IMR-90 (cell line): ENCODE data around the gene IP6K1. TPM values are rescaled to one million over a fixed set of nuclear protein-coding genes. Genes with fewer than 3 reads are reported as not detected.

ENCODE experiments used
- ATAC-seq: fragments of 200-7000 bp; cut with Tn5 transposase; 2 replicates; pipeline ENCODE4 v1.9.1; 2020; ENCODE audit warnings: low read depth, mild to moderate bottlenecking, moderate library complexity
- BruUV-seq: library from RNA; stranded (reverse); fragments of 400-500 nt; replicated peaks from 2 replicates; lab custom pipeline; 2021; lab: Mats Ljungman, UMichigan
- CTCF ChIA-PET: fragments of 300-600 bp; formaldehyde crosslinking; extraction: SDS; loops from one replicate; lab custom pipeline; 2021; ENCODE audit warnings: antibody characterized with exemption; lab: Yijun Ruan, JAX
- POLR2A ChIA-PET: fragments of 300-600 bp; sonication (Branson Sonifier 250); formaldehyde crosslinking; loops from one replicate; lab custom pipeline; 2022; ENCODE audit warnings: antibody characterized with exemption; ENCODE audit not compliant: unreplicated experiment; lab: Charles Lee
- DNase-seq: peaks from one replicate; pipeline ENCODE4 v3.0.0; 2013
- H2AFZ ChIP-seq: replicated peaks from 2 replicates; pipeline ENCODE3; 2013; ENCODE audit warnings: low read length, mild to moderate bottlenecking; ENCODE audit not compliant: poor library complexity
- H2AK5ac ChIP-seq: 2 replicates; pipeline ENCODE4 v1.6.1; 2013; ENCODE audit warnings: low read depth, low read length, inconsistent platforms
- H2AK9ac ChIP-seq: replicated peaks from 2 replicates; pipeline ENCODE3; 2013; ENCODE audit warnings: mild to moderate bottlenecking, low read depth, low read length, moderate library complexity; ENCODE audit not compliant: poor library complexity
- H2BK120ac ChIP-seq: 2 replicates; pipeline ENCODE4 v1.6.1; 2013; ENCODE audit warnings: low read depth, low read length, inconsistent platforms
- H2BK15ac ChIP-seq: 3 replicates; pipeline ENCODE4 v1.6.1; 2013; ENCODE audit warnings: low read depth, low read length, inconsistent platforms
- H2BK20ac ChIP-seq: 2 replicates; pipeline ENCODE4 v1.6.1; 2013; ENCODE audit warnings: low read depth, mild to moderate bottlenecking, inconsistent platforms, low read length, moderate library complexity
- H2BK5ac ChIP-seq: 2 replicates; pipeline ENCODE4 v1.6.1; 2013; ENCODE audit warnings: mild to moderate bottlenecking, low read depth, low read length, inconsistent platforms; ENCODE audit not compliant: poor library complexity, severe bottlenecking
- H3K14ac ChIP-seq: replicated peaks from 2 replicates; pipeline ENCODE4 v1.6.1; 2013; ENCODE audit warnings: low read depth, low read length, inconsistent platforms
- H3K18ac ChIP-seq: 2 replicates; pipeline ENCODE4 v1.6.1; 2013; ENCODE audit warnings: low read depth, low read length, control low read depth
- H3K23ac ChIP-seq: 2 replicates; pipeline ENCODE4 v1.6.1; 2013; ENCODE audit warnings: low read depth, low read length, inconsistent platforms
- H3K27ac ChIP-seq: 2 replicates; pipeline ENCODE4 v1.5.1; 2013; ENCODE audit warnings: mild to moderate bottlenecking, control low read depth, low read length; ENCODE audit not compliant: insufficient read depth
- H3K27me3 ChIP-seq: 2 replicates; pipeline ENCODE4 v1.6.1; 2013; ENCODE audit warnings: low read length; ENCODE audit not compliant: control insufficient read depth, insufficient read depth
- H3K36me3 ChIP-seq: 2 replicates; pipeline ENCODE4 v1.6.1; 2013; ENCODE audit warnings: low read length, mixed read lengths; ENCODE audit not compliant: control insufficient read depth, insufficient read depth
- H3K4ac ChIP-seq: 2 replicates; pipeline ENCODE4 v1.6.1; 2013; ENCODE audit warnings: low read depth, low read length, inconsistent platforms
- H3K4me1 ChIP-seq: 2 replicates; pipeline ENCODE4 v1.6.1; 2013; ENCODE audit warnings: low read length, mixed read lengths; ENCODE audit not compliant: control insufficient read depth, insufficient read depth
- H3K4me2 ChIP-seq: 2 replicates; pipeline ENCODE4 v1.6.1; 2013; ENCODE audit warnings: low read depth, mild to moderate bottlenecking, control low read depth, low read length, moderate library complexity
- H3K4me3 ChIP-seq: 2 replicates; pipeline ENCODE4 v1.5.1; 2013; ENCODE audit warnings: low read depth, mild to moderate bottlenecking, control low read depth, low read length, moderate library complexity; ENCODE audit not compliant: insufficient read depth
- H3K56ac ChIP-seq: 2 replicates; pipeline ENCODE4 v1.6.1; 2013; ENCODE audit warnings: low read length, inconsistent platforms; ENCODE audit not compliant: insufficient read depth; ENCODE audit errors: extremely low read depth
- H3K79me1 ChIP-seq, 2 experiments: 2 replicates each; pipeline ENCODE4 v1.6.1; 2013; ENCODE audit warnings: low read length in 2 of 2, inconsistent platforms in 1 of 2, low read depth in 1 of 2
- H3K9ac ChIP-seq: 2 replicates; pipeline ENCODE4 v1.6.1; 2013; ENCODE audit warnings: low read depth, low read length, control low read depth
- H3K9me1 ChIP-seq: 2 replicates; pipeline ENCODE4 v1.6.1; 2013; ENCODE audit warnings: low read length, inconsistent platforms; ENCODE audit not compliant: insufficient read depth
- H3K9me3 ChIP-seq: 2 replicates; pipeline ENCODE4 v1.6.1; 2013; ENCODE audit warnings: low read length; ENCODE audit not compliant: control insufficient read depth, insufficient read depth
- H4K20me1 ChIP-seq: 2 replicates; pipeline ENCODE4 v1.6.1; 2013; ENCODE audit warnings: low read length, inconsistent platforms; ENCODE audit not compliant: insufficient read depth
- H4K5ac ChIP-seq: 2 replicates; pipeline ENCODE4 v1.6.1; 2013; ENCODE audit warnings: mild to moderate bottlenecking, low read depth, low read length, control low read depth
- H4K8ac ChIP-seq, 2 experiments: 2 replicates each; pipeline ENCODE4 v1.6.1; 2013; ENCODE audit warnings: low read depth in 2 of 2, low read length in 2 of 2, control low read depth in 1 of 2, inconsistent platforms in 1 of 2
- H4K91ac ChIP-seq: 2 replicates; pipeline ENCODE4 v1.6.1; 2013; ENCODE audit warnings: low read depth, low read length, inconsistent platforms; ENCODE audit not compliant: insufficient read depth
- BHLHE40 ChIP-seq: fragments of 150-350 bp; IDR thresholded peaks from 2 replicates; pipeline ENCODE4 v1.6.1; 2016; ENCODE audit warnings: mild to moderate bottlenecking, low read depth, low read length
- CEBPB ChIP-seq: IDR thresholded peaks from 2 replicates; pipeline ENCODE4 v1.6.1; 2012; ENCODE audit warnings: low read depth, low read length, improper control_type of control experiment
- CHD1 ChIP-seq: IDR thresholded peaks from 2 replicates; pipeline ENCODE4 v1.6.1; 2012; ENCODE audit warnings: low read depth, low read length, improper control_type of control experiment
- FOS ChIP-seq: fragments of 150-350 bp; IDR thresholded peaks from 2 replicates; pipeline ENCODE4 v1.6.1; 2016; ENCODE audit warnings: low read depth, low read length
- MAFK ChIP-seq: IDR thresholded peaks from 2 replicates; pipeline ENCODE4 v1.6.1; 2012; ENCODE audit warnings: low read depth, low read length, improper control_type of control experiment
- MAZ ChIP-seq: IDR thresholded peaks from 2 replicates; pipeline ENCODE4 v1.6.1; 2012; ENCODE audit warnings: low read depth, mild to moderate bottlenecking, low read length, improper control_type of control experiment, moderate library complexity, borderline replicate concordance
- MXI1 ChIP-seq: IDR thresholded peaks from 2 replicates; pipeline ENCODE4 v1.6.1; 2012; ENCODE audit warnings: low read depth, mild to moderate bottlenecking, low read length, moderate library complexity, borderline replicate concordance
- NFE2L2 ChIP-seq: fragments of 150-350 bp; IDR thresholded peaks from 2 replicates; pipeline ENCODE4 v1.6.1; 2016; ENCODE audit warnings: low read depth, mild to moderate bottlenecking, low read length
- RFX5 ChIP-seq: IDR thresholded peaks from 2 replicates; pipeline ENCODE4 v1.8.0; 2012; ENCODE audit warnings: low read depth, mild to moderate bottlenecking, low read length, moderate library complexity
- WGBS, 2 experiments: methylation state at CpG; one replicate each; pipeline versions ENCODE4 v1.1.5 to v1.1.7; 2013; ENCODE audit warnings: missing lambda C conversion rate in 2 of 2; ENCODE audit not compliant: insufficient read length in 1 of 2; ENCODE audit errors: extremely low coverage in 2 of 2; 5-methylcytosine and 5-hydroxymethylcytosine counted together
- dilution Hi-C: fragments of 300-500 bp; cut with HindIII; formaldehyde crosslinking; loops from one replicate; pipeline ENCODE4 v1.14.3; 2018; ENCODE audit warnings: low sequenced_read_pairs; ENCODE audit not compliant: unreplicated experiment
- in situ Hi-C: fragments of 300-500 bp; cut with MboI; formaldehyde crosslinking; loops from 3 replicates; pipeline ENCODE4 v1.14.3; 2019; ENCODE audit warnings: low sequenced_read_pairs, inconsistent platforms, mixed read lengths
- intact Hi-C: fragments of 100-400 bp; cut with micrococcal nuclease; formaldehyde crosslinking; loops from 2 replicates; pipeline ENCODE4 v1.10.0; 2022
- polyA plus RNA-seq, 3 experiments: library from polyadenylated mRNA; depleted of rRNA; stranded (reverse); fragments of >200 nt; gene quantifications; 2 replicates each; pipeline ENCODE4 v1.2.3, GENCODE V29; 2012; ENCODE audit warnings: low replicate concordance in 1 of 3
- total RNA-seq: library from RNA; depleted of rRNA; stranded (reverse); fragments of >200 nt; gene quantifications from 2 replicates; pipeline ENCODE4 v1.2.3, GENCODE V29; 2012
- TF ChIP-seq, protein P1 (sequence below): fragments of 150-350 bp; IDR thresholded peaks from 2 replicates; pipeline ENCODE4 v1.6.1; 2017; ENCODE audit warnings: mild to moderate bottlenecking, antibody characterized with exemption, low read length, low read depth
- TF ChIP-seq, protein P2 (sequence below): fragments of 150-350 bp; IDR thresholded peaks from 2 replicates; pipeline ENCODE4 v1.6.1; 2016; ENCODE audit warnings: low read depth, mild to moderate bottlenecking, low read length, moderate library complexity, borderline replicate concordance
- TF ChIP-seq, protein P3 (sequence below): conservative IDR thresholded peaks from 2 replicates; pipeline ENCODE4 v1.5.1; 2012; ENCODE audit warnings: mild to moderate bottlenecking, low read depth, low read length, improper control_type of control experiment

The IP6K1 gene
- total and polyA plus RNA-seq, 2 of the 4 experiments (the other 2 are of a cell fraction), result 28.3 to 28.7 TPM

- in situ Hi-C loops, result no loop called here
- H3K27me3 ChIP-seq, result no peaks in the 10 kb centered on the region
- dilution Hi-C loops, result no loop called here
- H2BK15ac ChIP-seq, result no peak overlapping the region
- no peak overlapping the region for H3K56ac ChIP-seq
- ChIA-PET CTCF (interaction anchor here (1.2 kb wide), 1 partner anchor 10 kb away, joined by 4 read pairs; no protein-coding TSS in a partner anchor), POLR2A (interaction anchor here (0.5 kb wide), 1 partner anchor 17 kb away, joined by 8 read pairs; no protein-coding TSS in a partner anchor)
- no peaks in the 10 kb centered on the region; the same call in 1 of the 2 replicates for H3K4me1 ChIP-seq
- no CpG with 5 or more reads among the region's 1 CpG for WGBS, 2 experiments
- H4K5ac ChIP-seq, result no peak overlapping the region
- H4K8ac ChIP-seq, result no peak overlapping the region
- H3K4me3 ChIP-seq, result no peak overlapping the region
- no peaks in the 10 kb centered on the region for H3K36me3 ChIP-seq
- no peak overlapping the region for H2AFZ ChIP-seq
- H3K23ac ChIP-seq, result no peak overlapping the region
- no peak overlapping the region for H2BK120ac ChIP-seq
- H2BK20ac ChIP-seq, result no peak overlapping the region
- H3K14ac ChIP-seq, result no peak overlapping the region
- H4K20me1 ChIP-seq, result peaks cover 54% of the 10 kb centered on the region
- no peak overlapping the region for H4K91ac ChIP-seq
- no peak for ATAC-seq
- no peak overlapping the region for H3K27ac ChIP-seq
- H2AK5ac ChIP-seq, result no peak overlapping the region
- DNase-seq, result no peak
- intact Hi-C loops, result no loop called here
- no peak overlapping the region for H3K4me2 ChIP-seq
- TF ChIP-seq, protein P1, sequence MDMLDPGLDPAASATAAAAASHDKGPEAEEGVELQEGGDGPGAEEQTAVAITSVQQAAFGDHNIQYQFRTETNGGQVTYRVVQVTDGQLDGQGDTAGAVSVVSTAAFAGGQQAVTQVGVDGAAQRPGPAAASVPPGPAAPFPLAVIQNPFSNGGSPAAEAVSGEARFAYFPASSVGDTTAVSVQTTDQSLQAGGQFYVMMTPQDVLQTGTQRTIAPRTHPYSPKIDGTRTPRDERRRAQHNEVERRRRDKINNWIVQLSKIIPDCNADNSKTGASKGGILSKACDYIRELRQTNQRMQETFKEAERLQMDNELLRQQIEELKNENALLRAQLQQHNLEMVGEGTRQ, result no peak
- TF ChIP-seq, protein P2, sequence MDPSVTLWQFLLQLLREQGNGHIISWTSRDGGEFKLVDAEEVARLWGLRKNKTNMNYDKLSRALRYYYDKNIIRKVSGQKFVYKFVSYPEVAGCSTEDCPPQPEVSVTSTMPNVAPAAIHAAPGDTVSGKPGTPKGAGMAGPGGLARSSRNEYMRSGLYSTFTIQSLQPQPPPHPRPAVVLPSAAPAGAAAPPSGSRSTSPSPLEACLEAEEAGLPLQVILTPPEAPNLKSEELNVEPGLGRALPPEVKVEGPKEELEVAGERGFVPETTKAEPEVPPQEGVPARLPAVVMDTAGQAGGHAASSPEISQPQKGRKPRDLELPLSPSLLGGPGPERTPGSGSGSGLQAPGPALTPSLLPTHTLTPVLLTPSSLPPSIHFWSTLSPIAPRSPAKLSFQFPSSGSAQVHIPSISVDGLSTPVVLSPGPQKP, result no peak
- TF ChIP-seq MAZ, result no peak
- no peak for TF ChIP-seq NFE2L2
- TF ChIP-seq RFX5, result no peak
- no peak for TF ChIP-seq MXI1
- no peak for TF ChIP-seq FOS
- TF ChIP-seq CEBPB, result no peak
- TF ChIP-seq MAFK, result no peak
- TF ChIP-seq, protein P3, sequence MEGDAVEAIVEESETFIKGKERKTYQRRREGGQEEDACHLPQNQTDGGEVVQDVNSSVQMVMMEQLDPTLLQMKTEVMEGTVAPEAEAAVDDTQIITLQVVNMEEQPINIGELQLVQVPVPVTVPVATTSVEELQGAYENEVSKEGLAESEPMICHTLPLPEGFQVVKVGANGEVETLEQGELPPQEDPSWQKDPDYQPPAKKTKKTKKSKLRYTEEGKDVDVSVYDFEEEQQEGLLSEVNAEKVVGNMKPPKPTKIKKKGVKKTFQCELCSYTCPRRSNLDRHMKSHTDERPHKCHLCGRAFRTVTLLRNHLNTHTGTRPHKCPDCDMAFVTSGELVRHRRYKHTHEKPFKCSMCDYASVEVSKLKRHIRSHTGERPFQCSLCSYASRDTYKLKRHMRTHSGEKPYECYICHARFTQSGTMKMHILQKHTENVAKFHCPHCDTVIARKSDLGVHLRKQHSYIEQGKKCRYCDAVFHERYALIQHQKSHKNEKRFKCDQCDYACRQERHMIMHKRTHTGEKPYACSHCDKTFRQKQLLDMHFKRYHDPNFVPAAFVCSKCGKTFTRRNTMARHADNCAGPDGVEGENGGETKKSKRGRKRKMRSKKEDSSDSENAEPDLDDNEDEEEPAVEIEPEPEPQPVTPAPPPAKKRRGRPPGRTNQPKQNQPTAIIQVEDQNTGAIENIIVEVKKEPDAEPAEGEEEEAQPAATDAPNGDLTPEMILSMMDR, result no peak
- no peak for TF ChIP-seq BHLHE40
- no peak for TF ChIP-seq CHD1
- H3K9me3 ChIP-seq, result no peaks in the 10 kb centered on the region
- BruUV-seq, result no TSS peak
- H2BK5ac ChIP-seq, result no peak overlapping the region
- peaks cover 35 to 66% of the 10 kb centered on the region in 2 experiments for H3K79me1 ChIP-seq
- no peak overlapping the region for H2AK9ac ChIP-seq
- peaks cover 7% of the 10 kb centered on the region; the same call in 1 of the 2 replicates for H3K9me1 ChIP-seq
- H3K18ac ChIP-seq, result no peak overlapping the region
- no peak overlapping the region for H3K9ac ChIP-seq
- no peak overlapping the region for H3K4ac ChIP-seq
Measured at GRCh38 chr3:49756036-49756435, 30.3 kb downstream of the IP6K1 start.
